ENCODE data around the gene BTBD2. TPM values are rescaled to one million over a fixed set of nuclear protein-coding genes. Genes with fewer than 3 reads are reported as not detected.
A peak's percentile ranks its signal among the peaks of the same experiment; 100 is the strongest.

Gene BTBD2
- total RNA-seq, 2 donors from 2014 or later, result 42.3 to 44.8 TPM

DNA sequence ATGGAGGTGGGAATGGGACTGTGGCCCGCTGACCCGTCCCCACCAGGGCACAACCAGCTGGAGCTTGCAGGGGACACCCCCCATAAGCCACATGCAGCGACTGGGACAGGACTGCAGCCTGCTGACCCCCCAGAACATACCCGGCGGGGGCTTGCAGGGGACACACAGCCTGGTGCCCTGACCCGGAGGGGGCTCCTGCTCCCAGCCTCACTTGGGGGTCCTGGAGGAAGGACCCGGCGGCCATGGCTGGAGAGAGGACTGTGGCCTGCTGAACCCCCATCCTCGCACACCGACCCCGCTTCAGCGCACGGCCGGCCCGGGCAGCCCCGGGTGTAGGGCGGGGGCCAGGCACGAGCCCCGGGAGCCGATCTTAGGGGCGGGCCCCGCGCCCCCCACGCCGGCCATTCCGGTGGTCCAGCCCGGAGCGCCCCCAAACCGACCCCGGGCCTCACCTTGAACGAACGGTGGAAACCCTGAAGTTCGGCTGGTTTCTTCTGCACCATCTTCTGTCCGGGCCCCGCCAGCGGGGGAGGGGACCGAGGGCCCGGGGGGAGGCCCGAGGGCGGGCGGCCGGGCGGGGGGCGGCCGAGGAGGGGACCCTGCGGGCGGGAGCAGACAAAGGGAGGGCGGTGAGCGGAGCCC, 35.0 kb upstream of the BTBD2 start:
- Histone ChIP-seq H3K9me3 (no peaks in the 10 kb centered on the region), H3K27ac (peak overlapping the region; percentile 89 to 100 (median 100)), H3K27me3 (no peaks in the 10 kb centered on the region), H3K4me1 (peaks cover 82% of the 10 kb centered on the region), H3K36me3 (replicated peaks in 1 of 2; ENCODE audit: insufficient read depth in 1 of 2, low read depth in 2 of 2) (no peaks in the 10 kb centered on the region), H3K4me3 (peak overlapping the region; percentile 18 to 99)
- WGBS, 2 donors, result 1% methylated on average over 26 of the region's 49 CpGs; no CpG with 5 or more reads in 1 of the 2 donors
- ATAC-seq (peak; percentile 9), DNase-seq (peak in 1 of 4 donors; percentile 38)
- TF ChIP-seq, protein P1, sequence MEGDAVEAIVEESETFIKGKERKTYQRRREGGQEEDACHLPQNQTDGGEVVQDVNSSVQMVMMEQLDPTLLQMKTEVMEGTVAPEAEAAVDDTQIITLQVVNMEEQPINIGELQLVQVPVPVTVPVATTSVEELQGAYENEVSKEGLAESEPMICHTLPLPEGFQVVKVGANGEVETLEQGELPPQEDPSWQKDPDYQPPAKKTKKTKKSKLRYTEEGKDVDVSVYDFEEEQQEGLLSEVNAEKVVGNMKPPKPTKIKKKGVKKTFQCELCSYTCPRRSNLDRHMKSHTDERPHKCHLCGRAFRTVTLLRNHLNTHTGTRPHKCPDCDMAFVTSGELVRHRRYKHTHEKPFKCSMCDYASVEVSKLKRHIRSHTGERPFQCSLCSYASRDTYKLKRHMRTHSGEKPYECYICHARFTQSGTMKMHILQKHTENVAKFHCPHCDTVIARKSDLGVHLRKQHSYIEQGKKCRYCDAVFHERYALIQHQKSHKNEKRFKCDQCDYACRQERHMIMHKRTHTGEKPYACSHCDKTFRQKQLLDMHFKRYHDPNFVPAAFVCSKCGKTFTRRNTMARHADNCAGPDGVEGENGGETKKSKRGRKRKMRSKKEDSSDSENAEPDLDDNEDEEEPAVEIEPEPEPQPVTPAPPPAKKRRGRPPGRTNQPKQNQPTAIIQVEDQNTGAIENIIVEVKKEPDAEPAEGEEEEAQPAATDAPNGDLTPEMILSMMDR (IDR thresholded peaks at IDR 0.05), result no peak
- no peak for TF ChIP-seq POLR2A (IDR thresholded peaks at IDR 0.05)
- intact Hi-C loops (cut with DNase I), result no loop called here

DNA sequence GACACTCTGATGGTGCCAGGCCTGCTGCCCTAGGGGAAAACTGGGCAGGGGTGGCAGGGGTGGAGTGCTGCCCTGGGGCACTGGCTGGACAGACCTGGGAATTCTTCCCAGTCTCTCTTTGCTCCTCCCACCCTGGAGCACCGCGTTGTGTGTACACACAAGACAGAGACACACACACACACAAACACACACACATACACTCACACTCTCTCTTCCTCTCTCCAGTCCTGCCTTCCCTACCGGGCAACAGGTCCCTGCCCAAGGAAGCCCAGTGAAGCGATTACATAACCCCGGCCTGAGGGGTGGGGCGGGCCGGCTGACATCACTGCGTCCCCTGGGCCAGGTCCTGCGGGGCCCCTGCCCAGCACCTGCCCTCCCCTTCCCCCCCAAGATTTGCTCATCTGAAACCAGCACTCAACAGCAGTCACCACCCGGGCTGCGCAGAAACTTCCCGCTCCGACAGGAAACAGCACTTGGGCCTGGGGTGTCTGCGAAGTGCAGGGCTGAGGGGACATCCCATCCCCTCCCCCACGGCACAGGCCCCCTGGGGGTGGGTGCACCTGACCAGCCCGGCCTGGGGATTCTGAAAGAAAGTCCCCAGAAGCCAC, 34.3 kb upstream of the BTBD2 start:
- WGBS, 2 donors, result 1 to 3% methylated on average over 6 to 16 of the region's 16 CpGs
- intact Hi-C loops (cut with DNase I), result no loop called here

DNA sequence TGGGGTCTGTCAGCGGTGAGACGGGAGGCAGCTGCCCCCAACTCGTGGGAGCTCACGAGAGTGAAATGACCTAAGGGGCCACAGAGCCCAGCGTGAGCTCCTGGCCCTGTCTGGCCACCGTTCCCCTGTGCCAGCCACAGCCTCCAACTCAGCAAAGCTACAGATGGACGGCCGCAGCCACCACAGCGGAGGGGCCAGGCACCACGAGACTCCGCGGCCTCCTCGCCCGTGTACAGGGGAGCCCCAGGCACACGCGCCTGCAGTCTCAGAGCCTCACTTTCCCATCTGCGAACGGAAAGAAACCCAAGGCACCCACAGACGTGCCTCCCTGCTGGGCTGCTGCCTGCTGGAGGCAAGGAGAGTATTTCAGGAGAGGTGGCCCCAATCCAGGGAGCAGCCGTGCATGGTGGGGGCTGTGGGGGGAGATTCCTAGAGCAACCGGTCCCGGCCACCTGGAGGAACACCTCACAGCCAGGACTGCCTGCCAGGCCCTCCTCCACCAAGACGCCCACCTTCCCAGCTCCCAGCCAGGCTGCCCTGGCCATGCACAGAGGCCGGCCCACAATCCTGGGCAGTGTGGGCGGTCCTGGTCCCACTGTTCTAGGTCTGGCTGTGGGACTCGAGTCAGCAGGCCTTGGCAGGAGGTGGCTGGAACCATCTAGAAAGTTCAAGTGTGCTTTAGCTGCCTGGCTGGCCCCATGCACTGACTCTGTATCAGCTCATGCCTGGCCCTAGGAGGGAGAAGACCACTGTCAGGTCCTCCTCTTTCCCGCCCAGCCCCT, 33.6 kb upstream of the BTBD2 start:
- peak overlapping the region; percentile 89 to 100 (median 100) for H3K27ac ChIP-seq
- H3K27me3 ChIP-seq, result no peaks in the 10 kb centered on the region
- H3K4me3 ChIP-seq, result peak overlapping the region; percentile 18 to 28
- intact Hi-C loops (cut with DNase I), result no loop called here
- no peaks in the 10 kb centered on the region for H3K36me3 ChIP-seq (replicated peaks in 1 of 2; ENCODE audit: insufficient read depth in 1 of 2, low read depth in 2 of 2)
- no peaks in the 10 kb centered on the region for H3K9me3 ChIP-seq
- peaks cover 84% of the 10 kb centered on the region for H3K4me1 ChIP-seq
- TF ChIP-seq POLR2A (IDR thresholded peaks at IDR 0.05), result no peak
- peak in 3 of 4 donors; percentile 32 to 64 (median 61) for DNase-seq
- WGBS, 2 donors, result 17% methylated on average over 27 of the region's 27 CpGs; no CpG with 5 or more reads in 1 of the 2 donors
- no peak for ATAC-seq

More for the DNA sequence above, 34.3 kb upstream of the BTBD2 start:
- H3K4me3 ChIP-seq, result peak overlapping the region; percentile 18 to 99
- H3K27ac ChIP-seq, result peak overlapping the region; percentile 89 to 100 (median 100)
- no peaks in the 10 kb centered on the region for H3K27me3 ChIP-seq
- H3K4me1 ChIP-seq, result peaks cover 84% of the 10 kb centered on the region
- H3K9me3 ChIP-seq, result no peaks in the 10 kb centered on the region
- no peaks in the 10 kb centered on the region for H3K36me3 ChIP-seq (replicated peaks in 1 of 2; ENCODE audit: insufficient read depth in 1 of 2, low read depth in 2 of 2)
- DNase-seq (peak; percentile 95 to 96 (median 96)), ATAC-seq (peak; percentile 73)
- TF ChIP-seq, protein P1 (IDR thresholded peaks at IDR 0.05), result no peak
- TF ChIP-seq POLR2A (IDR thresholded peaks at IDR 0.05), result peak; percentile 97 to 99 (median 99)

DNA sequence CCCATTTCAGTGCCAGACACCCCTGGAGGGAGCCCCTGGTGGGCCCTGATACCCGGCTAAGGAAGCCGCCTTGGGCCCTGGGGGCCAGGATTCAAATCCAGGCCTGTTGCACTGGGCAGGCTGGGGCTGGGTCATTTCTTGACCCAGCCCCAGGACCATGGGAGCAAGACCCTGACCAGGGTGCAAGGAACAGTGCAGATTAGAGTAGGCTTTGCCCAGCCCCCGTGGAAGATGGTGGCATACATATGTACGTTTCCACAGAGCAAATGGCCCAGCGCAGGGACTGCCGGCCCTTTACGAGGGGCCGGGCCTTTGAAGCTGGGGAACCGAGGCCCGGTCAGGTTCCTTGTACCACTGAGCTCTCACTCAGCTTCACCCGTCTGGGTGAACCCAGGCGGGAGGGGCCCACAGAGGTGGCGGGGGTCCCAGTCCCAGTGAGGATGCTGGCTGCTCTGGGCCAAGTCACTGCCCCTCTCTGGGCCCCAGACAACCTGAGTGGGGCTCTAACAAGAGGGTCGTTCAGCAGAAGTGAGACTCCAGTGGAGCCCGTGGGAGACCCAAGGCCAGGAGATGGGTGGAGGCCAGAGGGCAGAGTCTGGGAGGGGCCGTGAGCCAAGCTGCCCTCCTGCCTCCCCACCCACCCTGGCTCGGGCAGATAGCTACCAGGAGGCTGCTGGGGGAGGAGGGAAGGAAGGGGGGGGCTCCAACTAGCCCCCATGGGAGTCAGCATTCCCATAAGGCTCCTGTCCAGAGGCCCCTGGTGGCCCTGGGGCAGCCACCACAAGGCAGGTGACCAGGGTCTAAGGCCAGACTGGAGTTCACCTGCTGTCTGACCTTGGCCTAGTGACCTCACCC, 32.8 kb upstream of the BTBD2 start:
- intact Hi-C loops (cut with DNase I), result no loop called here
- DNase-seq (peak in 3 of 4 donors; percentile 34 to 46 (median 45)), ATAC-seq (no peak)
- H3K36me3 ChIP-seq (replicated peaks in 1 of 2; ENCODE audit: insufficient read depth in 1 of 2, low read depth in 2 of 2), result peaks cover 0 to under 1% of the 10 kb centered on the region in 2 donors
- peaks cover 85% of the 10 kb centered on the region for H3K4me1 ChIP-seq
- WGBS, 2 donors, result 20 to 49% methylated on average over 1 to 15 of the region's 17 CpGs
- H3K27me3 ChIP-seq, result no peaks in the 10 kb centered on the region
- TF ChIP-seq, protein P1 (IDR thresholded peaks at IDR 0.05), result no peak
- TF ChIP-seq POLR2A (IDR thresholded peaks at IDR 0.05), result no peak
- H3K4me3 ChIP-seq, result no peak overlapping the region
- H3K9me3 ChIP-seq, result no peaks in the 10 kb centered on the region
- peak overlapping the region; percentile 89 to 100 (median 100) for H3K27ac ChIP-seq
